ENCODE measurements around the gene C10orf67.

GRCh38 chr10:23172429-23173213 is 172.0 kb downstream of the C10orf67 start:
- TF ChIP-seq CTCF (IDR thresholded peaks at IDR 0.05): no peak
- no peak for TF ChIP-seq POLR2AphosphoS5 (IDR thresholded peaks at IDR 0.05; ENCODE audit: insufficient read depth in 1 of 2, low read depth in 1 of 2)
- TF ChIP-seq POLR2A (IDR thresholded peaks at IDR 0.05): no peak
